Peyer's patch (tissue), 4 donors: ENCODE results near the gene ESF1. TPM values are rescaled to one million over a fixed set of nuclear protein-coding genes. Genes with fewer than 3 reads are reported as not detected.

ENCODE experiments used
- DNase-seq, 3 donors: peaks; one replicate each; pipeline ENCODE4 v3.0.0-alpha.2; 2017 to 2019
- H3K27ac ChIP-seq, 4 donors: fragments of 200-600 bp; sonication (generic); one replicate each; pipeline ENCODE4 v1.5.1; 2016 to 2019
- H3K27me3 ChIP-seq, 2 donors: fragments of 200-600 bp; sonication (generic); one replicate each; pipeline ENCODE4 v1.5.1; 2019
- H3K36me3 ChIP-seq, 3 donors: fragments of 200-600 bp; sonication (generic); one replicate each; pipeline ENCODE4 v1.5.1; 2016 to 2019
- H3K4me1 ChIP-seq, 4 donors: fragments of 200-600 bp; sonication (generic); one replicate each; pipeline ENCODE4 v1.5.1; 2016 to 2019
- H3K4me3 ChIP-seq, 4 donors: fragments of 200-600 bp; sonication (generic); 1 replicate in 3 of 4; 2 replicates in 1 of 4; pipeline ENCODE4 v1.5.1; 2016 to 2019; ENCODE audit warnings: mild to moderate bottlenecking in 1 of 4
- H3K9me3 ChIP-seq, 4 donors: fragments of 200-600 bp; sonication (generic); one replicate each; pipeline ENCODE4 v1.5.1; 2016 to 2019; ENCODE audit warnings: mild to moderate bottlenecking in 1 of 4
- POLR2A ChIP-seq, 2 donors: fragments of 450-650 bp; IDR thresholded peaks; one replicate each; pipeline ENCODE4 v1.5.1; 2017; ENCODE audit warnings: antibody characterized with exemption in 2 of 2, mild to moderate bottlenecking in 2 of 2, moderate library complexity in 2 of 2
- total RNA-seq, 4 donors: library from RNA; depleted of rRNA; stranded (reverse); fragments of >200 nt; gene quantifications; one replicate each; pipeline ENCODE4 v1.1.0, GENCODE V29; 2016
- TF ChIP-seq, protein P1 (sequence below), 6 experiments: fragments of 450-650 bp in 4 of 6; fragments of 200-600 bp in 2 of 6; sonication (generic) in 1 of 6; IDR thresholded peaks; one replicate each; pipeline ENCODE4 v1.5.1; 2017 to 2019; ENCODE audit warnings: antibody characterized with exemption in 6 of 6, mild to moderate bottlenecking in 3 of 6, moderate library complexity in 1 of 6

The ESF1 gene
- total RNA-seq, 4 donors from 2014 or later, result 7.9 to 26.4 (median 9.6) TPM

DNA sequence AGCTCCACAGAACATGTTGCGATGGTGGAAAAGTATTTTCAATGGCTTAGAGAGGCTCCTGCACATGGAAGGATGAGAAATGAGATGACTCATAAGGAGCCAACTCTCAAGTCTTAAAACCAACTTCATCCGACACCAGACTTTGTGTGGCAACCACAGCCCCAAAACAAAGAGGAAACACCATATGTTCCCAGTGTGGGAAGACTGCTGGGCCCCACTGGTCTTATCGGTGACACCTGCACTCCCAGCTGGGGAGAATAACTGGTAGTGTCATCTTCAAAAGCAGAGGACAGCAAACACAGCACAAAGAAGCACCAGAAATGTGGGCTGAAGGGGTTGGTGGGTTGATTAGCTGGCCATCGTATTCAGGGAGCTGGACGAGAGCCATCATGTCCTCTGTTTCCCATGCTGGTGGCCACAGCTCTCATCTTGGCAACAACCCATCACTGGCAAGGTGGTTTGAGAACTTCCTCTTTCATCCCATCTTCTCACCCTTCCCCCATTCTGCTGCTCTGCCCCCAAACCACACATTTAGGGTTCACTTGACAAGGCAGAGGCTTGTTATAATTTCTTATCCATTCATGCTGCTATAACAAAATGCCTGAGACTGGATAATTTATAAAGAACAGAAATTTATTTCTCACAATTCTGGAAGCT lies 100.0 kb downstream of the ESF1 start:
- H3K9me3 ChIP-seq, result no peaks in the 10 kb centered on the region
- H3K27ac ChIP-seq, result peak overlapping the region in 1 of 4 donors; percentile 39
- H3K4me3 ChIP-seq, result no peak overlapping the region
- no peaks in the 10 kb centered on the region for H3K27me3 ChIP-seq
- peak in 2 of 3 donors; percentile 49 to 66 for DNase-seq
- H3K4me1 ChIP-seq, result no peaks in the 10 kb centered on the region
- TF ChIP-seq, protein P1, sequence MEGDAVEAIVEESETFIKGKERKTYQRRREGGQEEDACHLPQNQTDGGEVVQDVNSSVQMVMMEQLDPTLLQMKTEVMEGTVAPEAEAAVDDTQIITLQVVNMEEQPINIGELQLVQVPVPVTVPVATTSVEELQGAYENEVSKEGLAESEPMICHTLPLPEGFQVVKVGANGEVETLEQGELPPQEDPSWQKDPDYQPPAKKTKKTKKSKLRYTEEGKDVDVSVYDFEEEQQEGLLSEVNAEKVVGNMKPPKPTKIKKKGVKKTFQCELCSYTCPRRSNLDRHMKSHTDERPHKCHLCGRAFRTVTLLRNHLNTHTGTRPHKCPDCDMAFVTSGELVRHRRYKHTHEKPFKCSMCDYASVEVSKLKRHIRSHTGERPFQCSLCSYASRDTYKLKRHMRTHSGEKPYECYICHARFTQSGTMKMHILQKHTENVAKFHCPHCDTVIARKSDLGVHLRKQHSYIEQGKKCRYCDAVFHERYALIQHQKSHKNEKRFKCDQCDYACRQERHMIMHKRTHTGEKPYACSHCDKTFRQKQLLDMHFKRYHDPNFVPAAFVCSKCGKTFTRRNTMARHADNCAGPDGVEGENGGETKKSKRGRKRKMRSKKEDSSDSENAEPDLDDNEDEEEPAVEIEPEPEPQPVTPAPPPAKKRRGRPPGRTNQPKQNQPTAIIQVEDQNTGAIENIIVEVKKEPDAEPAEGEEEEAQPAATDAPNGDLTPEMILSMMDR (IDR thresholded peaks at IDR 0.05), result no peak
- TF ChIP-seq POLR2A (IDR thresholded peaks at IDR 0.05), result no peak
- no peaks in the 10 kb centered on the region for H3K36me3 ChIP-seq

DNA sequence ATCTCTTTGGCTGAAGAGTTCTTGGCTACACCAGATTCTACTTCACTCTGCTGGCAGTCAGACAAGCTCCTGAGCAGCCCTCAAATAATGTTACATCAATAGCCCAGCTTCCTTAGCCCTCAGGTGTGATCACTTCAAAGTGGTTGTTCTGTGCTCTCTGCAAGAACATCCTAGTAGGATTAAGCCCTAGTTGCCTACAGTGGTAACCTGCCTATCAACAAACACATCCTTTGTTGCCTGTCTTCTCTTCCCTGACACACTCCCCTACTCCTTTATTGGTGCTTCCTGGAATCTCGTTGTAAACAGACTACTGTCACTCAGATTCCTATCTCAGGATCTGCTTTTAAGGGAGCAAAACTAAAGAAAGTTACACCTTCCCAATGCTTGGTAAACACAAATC lies 100.9 kb downstream of the ESF1 start:
- no peak overlapping the region for H3K4me3 ChIP-seq
- no peaks in the 10 kb centered on the region for H3K9me3 ChIP-seq
- no peaks in the 10 kb centered on the region for H3K4me1 ChIP-seq
- H3K36me3 ChIP-seq, result no peaks in the 10 kb centered on the region
- no peak for DNase-seq
- H3K27ac ChIP-seq, result no peak overlapping the region
- no peaks in the 10 kb centered on the region for H3K27me3 ChIP-seq
- TF ChIP-seq, protein P1 (IDR thresholded peaks at IDR 0.05), result no peak
- no peak for TF ChIP-seq POLR2A (IDR thresholded peaks at IDR 0.05)

DNA sequence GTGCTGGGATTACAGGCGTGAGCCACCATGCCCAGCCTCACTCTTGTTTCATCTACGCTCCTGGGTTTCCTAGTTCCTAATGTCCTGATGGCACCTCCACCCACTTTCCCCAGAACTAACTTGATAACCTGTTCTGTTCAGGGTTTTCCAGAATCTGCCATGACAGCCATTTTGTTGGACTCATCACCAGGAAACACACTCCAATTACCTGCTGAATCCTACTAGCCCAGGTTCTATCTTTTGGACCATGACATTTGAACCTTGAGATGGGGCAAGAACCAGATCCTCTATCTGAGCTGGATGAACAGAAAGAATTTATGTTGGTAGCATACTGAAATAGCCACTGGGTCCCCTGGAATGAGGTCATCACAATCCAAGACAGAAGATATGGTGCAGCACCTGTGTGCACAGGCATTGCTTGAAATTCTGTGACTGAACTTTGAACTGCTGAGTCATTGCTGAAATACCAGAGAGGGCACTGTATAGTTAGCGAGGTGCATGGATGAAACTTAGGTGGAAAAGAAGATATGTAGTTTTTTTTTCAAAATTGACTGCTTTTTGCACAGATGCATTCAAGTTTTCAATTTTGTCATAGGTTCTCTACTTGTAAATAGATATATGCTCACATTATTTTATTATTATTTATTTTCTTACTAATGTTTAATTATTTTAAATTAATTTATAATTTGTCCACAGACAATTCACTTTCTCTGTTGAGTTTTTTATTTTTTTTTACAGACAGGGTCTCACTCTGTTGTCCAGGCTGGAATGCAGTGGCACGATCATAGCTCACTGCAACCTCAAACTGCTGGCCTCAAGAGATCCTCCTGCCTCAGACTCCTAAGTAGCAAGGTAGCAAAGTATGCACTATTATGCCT lies 103.2 kb downstream of the ESF1 start:
- no peak for DNase-seq
- Histone ChIP-seq H3K4me1 (no peaks in the 10 kb centered on the region), H3K9me3 (no peaks in the 10 kb centered on the region), H3K27me3 (no peaks in the 10 kb centered on the region), H3K36me3 (no peaks in the 10 kb centered on the region), H3K4me3 (no peak overlapping the region), H3K27ac (no peak overlapping the region)
- TF ChIP-seq, protein P1 (IDR thresholded peaks at IDR 0.05), result no peak
- no peak for TF ChIP-seq POLR2A (IDR thresholded peaks at IDR 0.05)

DNA sequence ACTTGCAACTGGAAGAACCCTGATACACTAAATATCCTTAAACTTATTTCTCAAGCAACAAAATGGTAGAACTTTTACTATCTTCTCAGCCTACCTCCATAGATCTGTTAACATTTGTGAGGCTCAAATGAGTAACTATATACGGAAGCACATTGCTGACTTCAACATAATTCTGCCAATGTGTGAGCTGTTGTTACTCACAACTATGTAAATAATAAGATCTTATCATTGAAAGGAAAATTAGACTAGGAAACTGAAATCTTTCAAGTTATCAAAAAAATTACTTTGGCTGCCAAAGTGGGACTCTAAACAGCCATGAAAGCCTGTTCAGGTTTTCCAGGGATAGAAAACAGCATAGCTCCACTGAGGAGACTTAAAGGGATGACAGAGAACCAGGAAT lies 105.8 kb downstream of the ESF1 start:
- H3K27ac ChIP-seq, result no peak overlapping the region
- H3K4me1 ChIP-seq, result no peaks in the 10 kb centered on the region
- DNase-seq, result no peak
- H3K4me3 ChIP-seq, result no peak overlapping the region
- H3K36me3 ChIP-seq, result no peaks in the 10 kb centered on the region
- no peaks in the 10 kb centered on the region for H3K27me3 ChIP-seq
- TF ChIP-seq, protein P1 (IDR thresholded peaks at IDR 0.05), result no peak
- no peak for TF ChIP-seq POLR2A (IDR thresholded peaks at IDR 0.05)
- H3K9me3 ChIP-seq, result no peaks in the 10 kb centered on the region

DNA sequence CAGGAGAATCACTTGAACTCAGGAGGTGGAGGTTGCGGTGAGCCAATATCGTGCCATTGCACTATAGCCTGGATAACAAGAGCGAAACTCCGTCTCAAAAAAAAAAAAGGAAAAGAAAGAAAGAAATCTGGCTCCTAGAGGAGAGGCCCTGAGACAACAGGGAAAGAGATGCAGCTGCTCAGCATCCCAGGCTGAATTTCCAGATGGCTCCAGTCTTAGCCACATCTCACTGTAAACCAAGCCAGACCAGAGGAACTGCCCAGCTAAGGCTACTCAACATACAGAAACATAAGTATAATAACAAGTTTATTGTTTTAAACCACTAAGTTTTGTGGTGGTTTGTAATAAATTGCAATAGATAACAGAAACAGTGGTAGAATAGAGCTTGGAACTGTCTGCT lies 107.5 kb downstream of the ESF1 start:
- TF ChIP-seq, protein P1 (IDR thresholded peaks at IDR 0.05), result no peak
- TF ChIP-seq POLR2A (IDR thresholded peaks at IDR 0.05), result no peak
- Histone ChIP-seq H3K4me1 (no peaks in the 10 kb centered on the region), H3K27me3 (no peaks in the 10 kb centered on the region), H3K36me3 (no peaks in the 10 kb centered on the region), H3K27ac (no peak overlapping the region), H3K9me3 (no peaks in the 10 kb centered on the region), H3K4me3 (no peak overlapping the region)
- DNase-seq, result no peak
